GM12872 (cell line): Measurements from ENCODE around the gene KRT34.

ENCODE experiments used
- CTCF ChIP-seq: IDR thresholded peaks from 3 replicates; pipeline ENCODE4 v1.5.1; 2011; ENCODE audit warnings: low read depth, mild to moderate bottlenecking, low read length, moderate library complexity; ENCODE audit not compliant: insufficient read depth

Gene KRT34

GRCh38 chr17:41333098-41333497 is 49.0 kb downstream of the KRT34 start:
- no peak for TF ChIP-seq CTCF

- TF ChIP-seq CTCF: no peak
These were observed 49.9 kb downstream of the KRT34 start for GRCh38 chr17:41332239-41332638.

- TF ChIP-seq CTCF: no peak
These were observed 50.5 kb downstream of the KRT34 start for GRCh38 chr17:41331606-41332005.

GRCh38 chr17:41329279-41329948 is 52.7 kb downstream of the KRT34 start:
- peak; percentile 83 for TF ChIP-seq CTCF

- TF ChIP-seq CTCF: no peak
These were observed 53.9 kb downstream of the KRT34 start for GRCh38 chr17:41328207-41328606.
